Panc1 (cell line): ENCODE results near the gene GPATCH2L. TPM values are rescaled to one million over a fixed set of nuclear protein-coding genes. Genes with fewer than 3 reads are reported as not detected.

Source experiments
- ATAC-seq: fragments of 200-7000 bp; cut with Tn5 transposase; 2 replicates; pipeline ENCODE4 v1.9.1; 2020; ENCODE audit warnings: mild to moderate bottlenecking, moderate library complexity
- BruUV-seq: library from RNA; stranded (reverse); fragments of 400-500 nt; replicated peaks from 2 replicates; lab custom pipeline; 2021; lab: Mats Ljungman, UMichigan
- CTCF ChIA-PET: fragments of 300-600 bp; sonication (Branson Sonifier 250); formaldehyde crosslinking; loops from one replicate; lab custom pipeline; 2022; ENCODE audit warnings: antibody characterized with exemption; lab: Charles Lee
- POLR2A ChIA-PET: fragments of 300-600 bp; sonication (Branson Sonifier 250); formaldehyde crosslinking; loops from one replicate; lab custom pipeline; 2022; ENCODE audit warnings: antibody characterized with exemption; lab: Charles Lee
- DNase-seq: peaks from one replicate; pipeline ENCODE4 v3.0.0-alpha.2; 2010; ENCODE audit warnings: low read depth, low spot score
- H3K27ac ChIP-seq: 2 replicates; pipeline ENCODE4 v1.5.1; 2011; ENCODE audit warnings: mild to moderate bottlenecking, low read length, inconsistent platforms
- H3K27me3 ChIP-seq: fragments of 200-500 bp; sonication (Bioruptor generic); 2 replicates; pipeline ENCODE4 v1.6.0; 2014; ENCODE audit warnings: low read length, inconsistent platforms; ENCODE audit not compliant: control insufficient read depth, insufficient read depth
- H3K36me3 ChIP-seq: fragments of 200-500 bp; sonication (Bioruptor generic); 2 replicates; pipeline ENCODE4 v1.5.1; 2014; ENCODE audit warnings: inconsistent platforms, mild to moderate bottlenecking, low read length, moderate library complexity; ENCODE audit not compliant: control insufficient read depth, insufficient read depth
- H3K4me1 ChIP-seq: 2 replicates; pipeline ENCODE4 v1.5.1; 2011; ENCODE audit warnings: inconsistent platforms, mild to moderate bottlenecking, low read length, moderate library complexity; ENCODE audit not compliant: control insufficient read depth, insufficient read depth
- H3K4me3 ChIP-seq, 2 experiments: 2 replicates each; pipeline ENCODE4 v1.5.1; 2011 to 2012; ENCODE audit warnings: low read depth in 2 of 2, low read length in 2 of 2, mild to moderate bottlenecking in 2 of 2, inconsistent platforms in 1 of 2, moderate library complexity in 1 of 2
- H3K9me3 ChIP-seq: fragments of 200-500 bp; sonication (Bioruptor generic); 2 replicates; pipeline ENCODE4 v1.5.1; 2014; ENCODE audit warnings: low read depth, mild to moderate bottlenecking, inconsistent platforms, low read length, moderate library complexity; ENCODE audit not compliant: control insufficient read depth, insufficient read depth
- CTCF ChIP-seq: fragments of 450-650 bp; IDR thresholded peaks from 2 replicates; pipeline ENCODE4 v1.5.1; 2017; ENCODE audit warnings: mild to moderate bottlenecking
- POLR2AphosphoS5 ChIP-seq: IDR thresholded peaks from 2 replicates; pipeline ENCODE4 v1.6.1; 2012; ENCODE audit warnings: mild to moderate bottlenecking, low read depth, low read length, moderate library complexity
- REST ChIP-seq, 2 experiments: IDR thresholded peaks; 2 replicates each; pipeline ENCODE4 v1.6.1; 2011 to 2012; ENCODE audit warnings: low read depth in 2 of 2, control low read depth in 1 of 2, low read length in 1 of 2, mild to moderate bottlenecking in 1 of 2, moderate library complexity in 1 of 2; ENCODE audit not compliant: insufficient read depth in 1 of 2
- SIN3A ChIP-seq: IDR thresholded peaks from 2 replicates; pipeline ENCODE4 v1.6.1; 2012; ENCODE audit warnings: low read depth, mild to moderate bottlenecking, low read length, moderate library complexity, borderline replicate concordance; ENCODE audit not compliant: insufficient read depth
- TCF7L2 ChIP-seq: IDR thresholded peaks from 2 replicates; pipeline ENCODE4 v1.6.1; 2011; ENCODE audit warnings: mild to moderate bottlenecking, low read depth, low read length, inconsistent platforms
- in situ Hi-C: cut with HindIII; loops from 2 replicates; pipeline ENCODE4 v1.10.0; 2016; ENCODE audit warnings: low sequenced_read_pairs, low pct_unique_long_range_greater_than_20kb
- intact Hi-C: fragments of 100-400 bp; cut with micrococcal nuclease; formaldehyde crosslinking; loops from one replicate; pipeline ENCODE4 v1.10.0; 2022; ENCODE audit not compliant: unreplicated experiment
- total RNA-seq: library from RNA; stranded (reverse); gene quantifications from one replicate; pipeline ENCODE4 v1.2.1, GENCODE V29; 2021; ENCODE audit not compliant: unreplicated experiment

The GPATCH2L gene
- total RNA-seq, 1 experiment from 2014 or later, result 35.0 TPM

- no peak for ATAC-seq
- TF ChIP-seq CTCF, result no peak
- TF ChIP-seq SIN3A, result no peak
- no peak for TF ChIP-seq POLR2AphosphoS5
- no peak for TF ChIP-seq REST (IDR thresholded peaks at IDR 0.05; ENCODE audit: insufficient read depth in 1 of 2, low read depth in 2 of 2, low read length in 1 of 2)
- CTCF ChIA-PET, result no interaction called here
- POLR2A ChIA-PET, result no interaction called here
- peaks cover 33% of the 10 kb centered on the region for H3K36me3 ChIP-seq
- no peaks in the 10 kb centered on the region for H3K4me1 ChIP-seq
- no peaks in the 10 kb centered on the region for H3K9me3 ChIP-seq
- intact Hi-C loops, result no loop called here
- BruUV-seq, result no TSS peak
- no peak overlapping the region for H3K27ac ChIP-seq
- H3K27me3 ChIP-seq, result no peaks in the 10 kb centered on the region
- H3K4me3 ChIP-seq, result no peak overlapping the region
- in situ Hi-C loops, result no loop called here
- no peak for DNase-seq
Measured at GRCh38 chr14:76175942-76176341, 24.2 kb downstream of the GPATCH2L start.

DNA sequence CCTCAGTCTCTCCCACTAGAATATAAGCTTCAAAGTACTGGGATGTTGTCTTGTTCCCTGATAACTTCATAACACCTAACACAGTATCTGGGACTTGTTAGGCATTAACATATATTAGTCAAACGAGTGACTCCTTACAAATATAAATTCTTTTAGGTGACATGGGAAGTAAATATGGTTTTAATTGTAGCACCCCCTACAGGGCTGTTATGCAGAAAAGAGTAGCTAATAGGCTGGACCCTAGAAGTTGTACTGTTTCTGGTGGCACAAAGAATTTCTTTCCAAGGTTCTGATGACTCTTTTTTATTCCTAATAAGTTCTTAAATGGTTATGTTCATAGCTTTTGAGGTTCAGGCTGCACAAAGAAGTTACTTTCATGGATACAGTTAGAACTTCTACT lies 29.8 kb downstream of the GPATCH2L start:
- Histone ChIP-seq H3K27me3 (no peaks in the 10 kb centered on the region), H3K9me3 (no peaks in the 10 kb centered on the region), H3K27ac (no peak overlapping the region), H3K36me3 (peaks cover 10% of the 10 kb centered on the region), H3K4me1 (no peaks in the 10 kb centered on the region), H3K4me3 (no peak overlapping the region)
- in situ Hi-C loops (no loop called here), intact Hi-C loops (no loop called here)
- no peak for TF ChIP-seq POLR2AphosphoS5
- peak; percentile 23; the same call in 1 of the 2 replicates for TF ChIP-seq CTCF
- no peak for TF ChIP-seq TCF7L2
- no peak for TF ChIP-seq REST (IDR thresholded peaks at IDR 0.05; ENCODE audit: insufficient read depth in 1 of 2, low read depth in 2 of 2, low read length in 1 of 2)
- no peak for TF ChIP-seq SIN3A
- BruUV-seq, result no TSS peak
- POLR2A ChIA-PET, result interaction anchor here (0.7 kb wide), 1 partner anchor 69 kb away, joined by 3 read pairs; no protein-coding TSS in a partner anchor
- ATAC-seq (no peak), DNase-seq (no peak)
- CTCF ChIA-PET, result no interaction called here
